GM18867 (cell line): ENCODE measurements around the gene KRT85.
"Not testable (repeated sequence)": the region's sequence is repeated elsewhere in the genome, so short reads cannot be mapped to it uniquely, and the experiment has no call there.

Experiments used
- ATAC-seq: cut with Tn5 transposase; IDR thresholded peaks from one replicate; pipeline ENCODE4 v1.9.1; 2021; ENCODE audit warnings: mild to moderate bottlenecking, moderate library complexity; ENCODE audit not compliant: unreplicated experiment

The KRT85 gene

GRCh38 chr12:52366738-52367485 is at the start of gene KRT85:
TSS of gene KRT85 (minus strand) at chr12:52367481. CDS start at chr12:52367405, 76 bp downstream.
- ATAC-seq = no peak

GRCh38 chr12:52416795-52417194 is 49.5 kb upstream of the KRT85 start:
- no peak for ATAC-seq

GRCh38 chr12:52415870-52416750 is 48.8 kb upstream of the KRT85 start:
- ATAC-seq = no peak

- ATAC-seq = no peak
Measured at GRCh38 chr12:52414936-52415335, 47.7 kb upstream of the KRT85 start.

GRCh38 chr12:52413782-52414345 is 46.6 kb upstream of the KRT85 start:
- ATAC-seq = no peak

- ATAC-seq = no peak
Measured at GRCh38 chr12:52413202-52413601, 45.9 kb upstream of the KRT85 start.

- ATAC-seq = no peak
Measured at GRCh38 chr12:52411815-52412214, 44.5 kb upstream of the KRT85 start.

GRCh38 chr12:52410589-52411248 is 43.4 kb upstream of the KRT85 start:
- not testable (repeated sequence) for ATAC-seq

- no peak for ATAC-seq
Measured at GRCh38 chr12:52407918-52408317, 40.6 kb upstream of the KRT85 start.

GRCh38 chr12:52405922-52406385 is 38.7 kb upstream of the KRT85 start, which contains the start of gene KRT82:
TSS of gene KRT82 (minus strand) at chr12:52406335. CDS start at chr12:52406277, 58 bp downstream.
- ATAC-seq = no peak

- ATAC-seq = no peak
Measured at GRCh38 chr12:52404951-52405350, 37.7 kb upstream of the KRT85 start.

GRCh38 chr12:52403561-52403960 is 36.3 kb upstream of the KRT85 start:
- ATAC-seq = no peak

- ATAC-seq = no peak
Measured at GRCh38 chr12:52402873-52403540, 35.7 kb upstream of the KRT85 start.

- ATAC-seq = no peak
Measured at GRCh38 chr12:52402377-52402776, 35.1 kb upstream of the KRT85 start.

- ATAC-seq = no peak
Measured at GRCh38 chr12:52401926-52402325, 34.6 kb upstream of the KRT85 start.

GRCh38 chr12:52401526-52401925 is 34.2 kb upstream of the KRT85 start:
- no peak for ATAC-seq

GRCh38 chr12:52400906-52401305 is 33.6 kb upstream of the KRT85 start:
- no peak for ATAC-seq

GRCh38 chr12:52399756-52400155 is 32.5 kb upstream of the KRT85 start:
- ATAC-seq = no peak

- no peak for ATAC-seq
Measured at GRCh38 chr12:52398176-52398575, 30.9 kb upstream of the KRT85 start.

- no peak for ATAC-seq
Measured at GRCh38 chr12:52396656-52397055, 29.4 kb upstream of the KRT85 start.
